Inferior parietal cortex (tissue), 1 donor: ENCODE measurements around the gene MAB21L2.
"Not testable (repeated sequence)": the region's sequence is repeated elsewhere in the genome, so short reads cannot be mapped to it uniquely, and the experiment has no call there.

Experiments
- DNase-seq: peaks from one replicate; pipeline ENCODE4 v3.0.0-alpha.2; 2016; ENCODE audit errors: extremely low spot score

The MAB21L2 gene

DNA sequence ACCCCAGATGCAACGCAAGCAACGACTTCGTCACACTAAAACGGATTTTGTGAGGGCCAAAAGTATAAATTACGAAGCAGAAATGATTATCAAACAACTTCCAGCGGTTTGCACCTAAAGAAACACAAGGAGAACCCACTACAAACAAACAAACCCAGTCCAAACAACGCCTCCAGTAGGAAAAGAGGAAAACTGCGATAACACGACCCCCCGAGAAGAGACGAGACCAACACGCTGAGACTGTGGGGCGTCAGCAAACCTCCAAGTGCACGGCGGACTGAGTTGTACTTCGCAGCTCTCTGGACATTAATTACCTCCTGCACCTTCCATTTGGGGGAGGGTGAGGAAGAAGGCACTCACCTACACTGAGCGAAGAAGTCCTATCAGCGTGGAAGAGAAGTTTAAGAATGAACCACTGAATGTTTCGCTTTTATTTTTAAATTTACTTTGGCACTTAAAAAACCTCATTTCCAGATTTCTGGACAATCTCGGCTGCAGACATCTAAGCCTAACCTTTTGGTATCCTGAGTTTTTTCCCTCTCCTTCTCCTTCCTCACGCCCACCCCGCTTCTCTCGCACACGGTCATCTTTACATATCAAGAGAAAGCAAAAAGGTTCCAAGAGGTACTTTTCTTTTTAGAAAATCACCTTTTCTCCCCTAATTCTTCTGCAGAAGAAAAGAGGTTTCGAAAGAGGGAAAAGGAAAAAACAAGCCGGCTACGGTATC, at the start of gene MAB21L2:
Gene MAB21L2, plus strand, starts transcription at position 6 of the 727 bp plus-strand sequence. CDS start 879 bp downstream, outside the sequence.
- DNase-seq = no peak

DNA sequence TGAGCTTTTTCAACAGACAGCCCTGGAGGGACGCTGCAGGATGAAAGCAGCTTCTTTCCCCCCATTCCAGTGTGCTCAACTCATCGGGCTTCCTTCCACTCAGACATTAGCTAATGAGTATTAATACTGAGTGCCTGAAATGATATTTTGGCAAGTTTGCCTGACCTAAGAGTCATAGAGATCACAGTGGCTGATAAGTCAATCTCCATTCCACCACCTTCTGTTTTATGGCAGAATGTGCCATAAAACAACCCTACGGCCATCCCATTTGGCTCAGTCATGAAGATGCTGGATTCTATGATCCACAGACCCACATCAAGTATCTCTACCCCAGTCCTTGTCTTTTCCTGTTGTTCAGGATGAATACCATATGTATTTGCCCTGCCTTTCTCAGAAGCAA, 48.3 kb upstream of the MAB21L2 start:
- DNase-seq = no peak

DNA sequence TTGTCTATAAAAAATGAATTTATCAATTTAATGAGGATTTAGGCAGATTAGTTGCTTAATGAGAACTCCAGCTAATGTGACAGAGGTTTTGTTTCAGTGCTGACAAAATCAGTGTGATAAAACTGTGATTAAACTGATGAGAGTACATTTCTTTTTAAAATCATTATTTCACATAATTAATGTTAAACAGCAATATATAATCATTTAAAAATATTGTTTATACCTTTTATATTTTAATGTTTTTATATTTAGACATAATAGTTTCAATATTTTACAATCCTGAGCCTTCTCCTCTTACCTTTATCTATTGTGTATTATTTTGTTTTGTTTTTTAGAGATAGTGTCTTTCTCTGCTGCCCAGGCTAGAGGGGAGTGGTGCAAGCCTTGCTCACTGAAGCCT, 47.1 kb upstream of the MAB21L2 start:
- DNase-seq = no peak

DNA sequence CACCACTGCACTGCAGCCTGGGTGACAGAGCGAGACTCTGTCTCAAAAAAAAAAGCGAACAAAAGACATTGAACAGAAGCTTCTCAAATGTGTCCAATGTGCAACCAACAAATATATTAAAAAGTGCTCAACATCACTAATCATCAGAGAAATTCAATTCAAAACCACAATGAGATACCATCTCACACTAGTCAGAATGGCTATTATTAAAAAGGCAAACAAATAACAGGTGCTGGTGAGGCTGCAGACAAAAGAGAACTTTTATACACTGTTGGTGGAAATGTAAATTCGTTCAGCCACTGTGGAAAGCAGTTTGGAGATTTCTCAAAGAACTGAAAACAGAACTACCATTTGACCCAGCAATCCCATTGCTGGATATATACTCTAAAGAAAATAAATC, 44.0 kb upstream of the MAB21L2 start:
- not testable (repeated sequence) for DNase-seq

DNA sequence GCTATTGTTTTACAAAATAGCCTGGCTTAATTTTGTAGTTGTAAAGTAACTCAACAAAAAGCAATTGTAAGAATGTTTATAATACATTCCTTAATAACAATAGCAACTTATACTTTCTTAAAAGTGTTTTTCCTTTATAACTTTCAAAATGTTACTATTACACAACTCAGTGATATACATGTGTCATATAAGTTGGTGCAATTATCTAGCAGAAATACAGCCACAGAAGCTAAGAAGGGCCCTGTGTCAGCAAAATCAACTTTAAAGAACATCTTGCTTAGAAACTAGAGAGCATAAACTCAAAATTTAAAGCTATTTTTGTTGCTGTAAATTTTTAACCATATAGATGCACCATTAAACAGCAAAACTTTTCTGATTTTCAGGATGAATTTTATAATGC, 41.4 kb upstream of the MAB21L2 start:
- no peak for DNase-seq

DNA sequence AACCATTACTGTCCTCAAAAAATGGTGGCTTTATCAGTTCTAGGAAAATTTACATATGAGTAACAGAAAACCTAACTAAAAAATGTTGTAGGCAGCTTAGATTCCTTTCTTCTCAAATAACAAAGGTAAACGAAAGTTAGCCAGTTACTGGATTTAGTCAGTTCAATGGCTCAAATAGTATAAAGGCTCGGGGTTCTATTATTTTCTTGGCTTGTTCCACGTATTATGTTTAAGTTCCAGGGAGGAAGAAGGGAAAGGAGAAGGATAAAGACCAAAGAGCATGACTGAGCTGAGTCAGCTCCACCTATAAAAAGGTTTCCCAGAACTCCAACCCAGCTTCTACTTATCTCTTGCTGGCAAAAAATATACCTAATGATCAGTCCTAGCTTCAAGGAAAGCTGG, 41.0 kb upstream of the MAB21L2 start:
- DNase-seq = no peak

DNA sequence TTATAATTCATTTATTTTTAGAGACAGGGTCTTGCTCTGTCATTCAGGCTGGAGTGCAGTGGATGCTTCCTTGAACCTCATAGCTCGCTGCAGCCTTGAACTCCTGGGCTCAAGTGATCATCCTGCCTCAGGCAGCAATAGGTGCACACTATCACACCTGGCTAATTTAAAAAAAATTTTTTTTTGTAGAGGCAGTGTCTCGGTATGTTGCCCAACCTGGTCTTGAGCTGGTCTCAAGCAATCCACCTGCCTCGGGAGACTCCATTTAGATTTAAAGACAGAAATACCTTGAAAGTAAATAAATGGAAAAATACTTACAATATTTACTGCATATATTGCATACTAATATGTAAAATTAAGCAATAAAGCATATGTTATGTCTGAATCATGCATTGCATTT, 40.3 kb upstream of the MAB21L2 start:
- no peak for DNase-seq

DNA sequence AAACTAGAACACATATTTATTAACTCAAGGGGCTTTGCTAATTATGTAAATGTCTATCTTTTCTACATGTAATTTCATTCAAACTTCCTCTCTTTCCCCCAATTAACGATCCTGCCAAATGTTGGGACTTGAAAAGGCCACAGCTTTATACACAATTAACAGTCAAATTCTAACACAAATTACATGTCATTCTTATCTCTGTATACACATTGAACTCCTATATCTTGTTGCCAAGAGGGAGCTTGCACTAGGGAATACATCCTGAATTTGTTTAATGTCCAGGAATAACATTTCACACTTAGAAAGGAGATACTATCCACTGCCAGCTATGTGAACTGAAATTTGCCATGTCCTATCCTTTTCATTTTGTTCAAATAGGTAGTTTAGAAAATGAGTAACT, 38.9 kb upstream of the MAB21L2 start:
- no peak for DNase-seq

DNA sequence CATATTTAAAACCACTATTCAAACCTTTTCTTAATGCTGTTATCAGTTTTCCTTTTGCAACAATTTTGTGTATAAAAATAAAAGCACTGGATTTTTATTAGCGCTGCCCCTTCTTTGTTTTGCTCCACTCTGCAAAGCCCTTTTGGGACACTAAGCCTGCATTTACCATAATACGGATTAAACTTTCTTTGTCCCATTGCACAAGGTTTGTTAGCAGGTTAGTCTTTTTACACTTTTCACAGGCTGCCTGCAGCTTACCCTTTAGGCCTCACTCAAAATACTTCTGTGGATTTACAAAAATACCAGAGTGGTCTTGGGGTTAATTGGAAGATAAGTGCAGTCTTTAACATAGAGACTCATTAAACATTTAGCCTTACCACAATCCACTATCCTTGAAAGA, 35.7 kb upstream of the MAB21L2 start:
- no peak for DNase-seq

DNA sequence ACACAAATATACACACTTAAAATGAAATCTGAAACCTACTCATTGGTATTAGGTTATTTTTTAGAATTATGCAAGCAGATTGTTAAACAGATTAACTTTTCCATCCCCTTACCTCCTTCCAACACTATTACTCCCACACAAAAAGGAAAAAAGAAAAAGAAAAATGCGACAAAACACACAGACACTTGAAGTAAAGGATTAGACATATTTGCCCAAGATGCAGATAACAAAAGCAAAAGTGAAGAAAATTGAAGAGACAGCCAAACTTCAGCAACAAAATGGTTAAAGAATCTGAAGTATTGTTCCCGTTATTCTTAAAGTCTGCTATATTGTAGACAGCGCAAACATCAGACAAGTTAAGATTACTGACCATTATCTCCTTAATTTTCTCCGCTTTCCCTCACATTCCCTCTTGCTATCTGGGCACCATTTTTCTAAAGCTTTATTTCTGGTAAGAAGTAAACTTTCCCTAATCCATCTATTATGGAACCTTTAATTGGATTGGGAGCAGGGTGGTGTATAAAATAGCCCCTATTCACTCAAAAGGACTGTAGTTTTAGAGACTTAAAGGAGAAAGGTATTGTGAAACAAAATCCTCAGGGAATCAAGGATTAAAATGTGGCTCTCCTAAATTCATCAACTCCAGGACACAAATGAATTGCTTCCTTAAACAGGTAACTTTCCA, 34.7 kb upstream of the MAB21L2 start:
- DNase-seq = no peak

DNA sequence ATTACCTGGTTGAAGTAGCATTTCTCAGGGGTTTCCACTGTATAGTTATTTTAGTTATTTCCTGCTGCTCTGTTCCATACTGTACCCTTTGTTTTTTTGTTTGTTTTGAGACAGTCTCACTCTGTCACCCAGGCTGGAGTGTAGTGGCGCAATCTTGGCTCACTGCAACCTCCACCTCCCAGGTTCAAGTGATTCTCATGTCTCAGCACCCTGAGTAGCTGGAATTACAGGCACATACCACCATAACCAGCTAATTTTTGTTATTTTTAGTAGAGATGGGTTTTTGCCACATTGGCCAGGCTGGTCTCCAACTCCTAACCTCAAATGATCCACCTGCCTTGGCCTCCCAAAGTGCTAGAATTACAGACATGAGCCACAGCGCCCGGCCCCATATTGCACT, 24.1 kb upstream of the MAB21L2 start:
- DNase-seq = not testable (repeated sequence)

DNA sequence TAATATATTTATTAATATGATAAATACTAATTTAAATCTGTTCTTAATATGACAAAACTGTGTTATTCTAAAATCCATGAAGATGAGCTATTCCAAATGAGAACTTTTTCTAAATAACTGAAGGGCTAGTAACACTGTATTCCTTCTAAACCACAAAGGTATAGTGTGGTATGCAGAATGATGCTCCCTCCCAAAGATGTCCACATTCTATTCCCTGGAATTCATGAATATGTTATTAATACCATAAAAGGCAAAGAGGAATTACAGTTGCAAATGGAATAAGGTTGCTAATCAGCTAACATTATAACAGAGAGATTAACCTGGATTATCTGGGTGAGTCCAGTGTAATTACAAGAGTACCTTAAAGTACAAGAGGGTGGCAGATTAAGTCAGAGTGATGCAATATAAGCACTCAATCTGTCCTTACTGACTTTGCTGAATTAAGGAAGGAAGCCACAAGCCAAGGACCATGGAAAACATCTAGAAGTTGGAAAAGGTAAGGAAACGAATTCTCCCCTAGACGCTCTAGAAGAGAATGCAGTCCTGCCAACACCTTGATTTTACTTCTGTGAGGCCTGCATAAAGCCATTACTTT, 20.7 kb upstream of the MAB21L2 start:
- DNase-seq = no peak

DNA sequence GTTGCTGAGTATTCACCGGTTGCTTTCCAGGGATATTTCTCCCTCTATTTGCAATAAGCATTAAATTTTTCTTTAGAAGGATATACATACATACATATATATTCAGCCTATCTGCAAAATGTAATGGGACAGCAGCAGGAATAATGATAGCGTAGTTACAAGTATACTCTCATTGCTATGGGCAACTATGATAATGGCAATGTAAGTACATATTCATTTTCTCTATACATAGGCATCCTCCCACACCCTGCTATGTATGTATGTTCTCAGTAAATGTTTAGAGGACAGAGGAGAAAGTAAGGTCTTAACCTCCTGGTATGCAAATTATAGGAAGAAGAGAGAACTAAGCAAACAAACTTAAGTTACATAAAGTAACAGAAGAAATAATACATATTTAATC, 19.7 kb upstream of the MAB21L2 start:
- no peak for DNase-seq

DNA sequence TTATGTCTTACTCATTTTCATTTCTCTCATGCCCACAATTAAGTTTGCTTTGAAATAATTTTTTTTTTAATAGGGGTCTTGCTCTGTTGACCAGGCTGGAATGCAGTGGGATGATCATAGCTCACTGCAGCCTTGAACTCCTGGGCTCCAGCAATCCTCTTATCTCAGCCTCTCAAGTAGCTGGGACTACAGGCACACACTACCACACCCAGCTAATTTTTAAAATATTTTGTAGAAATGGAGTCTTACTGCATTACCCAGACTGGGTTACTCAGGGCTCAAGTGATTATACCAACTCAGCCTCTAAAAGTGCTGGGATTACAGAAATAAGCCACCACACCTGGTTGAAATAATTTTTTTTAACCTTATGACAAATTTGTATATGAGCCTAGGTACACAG, 19.2 kb upstream of the MAB21L2 start:
- no peak for DNase-seq

DNA sequence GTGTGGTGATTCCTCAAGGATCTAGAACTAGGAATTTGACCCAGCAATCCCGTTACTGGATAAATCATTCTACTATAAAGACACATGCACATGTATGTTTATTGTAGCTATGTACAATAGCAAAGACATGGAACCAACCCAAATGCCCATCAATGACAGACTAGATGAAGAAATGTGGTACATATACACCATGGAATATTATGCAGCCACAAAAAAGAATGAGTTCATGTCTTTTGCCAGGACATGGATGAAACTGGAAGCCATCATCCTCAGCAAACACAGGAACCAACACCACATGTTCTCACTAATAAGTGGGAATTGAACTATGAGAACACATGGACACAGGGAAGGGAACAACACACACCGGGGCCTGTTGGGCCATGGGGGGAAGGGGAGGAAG, 17.0 kb upstream of the MAB21L2 start:
- not testable (repeated sequence) for DNase-seq

DNA sequence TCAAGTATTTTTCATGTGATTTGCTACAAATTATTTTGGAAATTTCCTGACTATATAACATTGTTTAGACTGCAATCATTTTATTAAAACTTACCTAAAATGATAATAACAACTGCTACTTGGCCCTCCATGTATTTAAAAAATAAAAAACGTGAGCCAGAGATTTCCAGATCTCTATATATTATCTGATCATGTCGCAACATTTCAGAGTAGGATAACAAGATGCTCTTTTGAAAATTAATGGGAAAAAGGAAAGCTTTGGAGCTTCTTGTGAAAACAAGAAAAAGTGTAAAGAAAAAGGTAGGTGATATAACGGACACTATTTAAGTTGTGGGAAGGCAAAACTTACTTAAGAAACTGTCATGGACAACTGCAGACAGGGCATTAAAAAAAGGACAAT, 14.9 kb upstream of the MAB21L2 start:
- DNase-seq = no peak

DNA sequence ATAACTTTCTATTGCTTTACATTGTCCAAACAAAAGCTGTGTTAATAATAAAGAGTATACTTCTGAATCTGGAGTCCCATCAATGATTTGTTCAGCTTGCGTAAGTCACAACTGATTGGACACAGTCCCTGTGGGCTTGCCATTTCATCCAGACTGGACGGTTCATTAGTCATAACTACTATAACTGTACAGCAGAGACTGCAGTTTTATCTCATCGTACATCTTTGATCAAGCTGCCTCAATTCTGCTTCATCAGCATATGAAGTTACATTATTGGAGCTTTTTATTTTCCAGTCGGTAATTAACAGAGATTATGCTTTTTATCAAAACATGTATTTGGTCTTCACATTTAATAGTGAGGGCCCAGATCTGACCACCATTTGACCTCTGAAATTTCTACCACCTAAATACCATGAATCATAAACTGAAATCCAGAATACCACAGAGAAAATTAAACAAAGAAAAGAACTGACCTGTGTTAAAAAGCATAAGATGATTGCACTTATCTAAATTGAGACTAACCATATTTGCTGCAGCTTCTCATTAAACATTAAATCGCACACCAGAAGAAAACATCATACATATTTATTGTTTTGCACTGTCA, 12.5 kb upstream of the MAB21L2 start:
- DNase-seq = no peak

DNA sequence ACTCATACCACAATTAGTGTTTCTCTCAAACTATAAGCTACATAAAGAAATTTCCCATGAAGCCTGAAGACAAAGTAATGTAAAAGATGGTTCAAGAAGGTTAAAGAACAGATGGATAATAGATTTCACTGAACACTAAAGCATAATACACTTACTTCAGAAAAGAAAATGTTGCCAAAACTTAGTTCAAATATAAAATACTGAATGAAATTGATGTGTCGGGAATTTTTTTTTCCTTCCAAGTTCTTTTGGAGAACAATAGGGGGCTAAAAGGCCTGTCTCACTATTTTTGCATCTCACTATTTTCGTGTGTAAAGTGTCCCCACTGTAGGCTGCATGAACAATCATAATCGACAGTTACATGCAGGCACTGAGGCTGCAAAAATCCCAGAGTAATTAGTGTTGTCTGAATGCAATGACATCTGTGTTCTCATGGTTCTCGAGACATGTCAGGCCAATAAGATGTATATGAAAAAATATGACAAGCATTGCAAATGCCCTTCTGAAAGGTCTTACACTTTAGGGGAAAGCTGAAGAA, 11.9 kb upstream of the MAB21L2 start:
- DNase-seq = no peak

DNA sequence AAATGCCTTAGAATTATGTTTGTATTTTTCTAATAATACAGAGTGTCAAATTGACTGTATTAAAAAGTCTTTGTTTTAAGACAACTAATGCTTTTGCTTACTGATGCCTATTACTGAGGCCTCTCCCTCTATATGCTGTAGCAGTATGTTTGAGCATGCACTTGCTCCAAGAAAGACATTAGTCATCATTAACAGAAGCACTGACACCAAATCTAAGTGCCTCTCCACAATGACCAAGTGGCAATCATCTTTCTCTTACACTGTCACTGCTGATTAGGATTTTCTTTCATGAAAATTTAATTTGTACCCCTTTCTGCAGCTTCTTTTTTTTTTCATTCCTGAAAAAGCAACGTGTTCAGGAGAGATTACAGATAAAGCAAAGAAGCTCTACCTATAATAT, 11.1 kb upstream of the MAB21L2 start:
- DNase-seq = no peak

DNA sequence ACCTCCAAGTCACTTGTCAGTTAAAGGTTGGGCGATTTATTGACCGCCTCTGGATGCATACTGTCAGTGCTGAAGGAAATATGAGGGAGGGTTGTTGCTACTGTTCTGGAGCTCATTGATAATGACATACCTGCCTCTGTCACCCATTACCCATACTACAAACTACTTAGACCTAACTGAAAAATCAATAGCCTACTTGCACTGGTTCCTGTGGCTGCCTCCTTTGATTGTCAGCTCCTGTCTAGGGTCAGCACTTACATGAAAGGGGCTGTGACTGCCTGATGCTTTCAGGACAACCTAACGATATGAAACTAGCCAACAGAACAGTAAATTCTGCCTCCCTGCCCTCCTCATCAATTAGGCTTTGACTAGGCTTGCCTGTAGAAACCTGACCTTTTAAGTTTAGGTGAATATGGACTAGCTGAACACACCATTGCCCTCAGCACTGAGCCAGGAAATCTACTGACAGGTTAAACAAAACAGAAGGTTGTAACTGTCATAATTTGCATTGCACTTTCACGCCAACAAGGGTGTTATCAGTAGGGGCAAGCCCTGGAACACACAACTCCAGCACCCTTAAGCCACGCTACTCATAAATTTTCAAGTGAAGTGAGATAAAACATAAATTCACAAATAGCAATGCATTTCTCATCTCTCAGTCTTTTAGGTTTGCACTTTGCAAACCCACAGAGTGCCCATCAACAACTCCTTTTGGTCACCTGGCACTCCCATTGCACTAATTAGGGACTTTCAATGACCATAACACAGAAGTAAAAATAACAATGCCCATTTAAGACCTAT, 9.0 kb upstream of the MAB21L2 start:
- DNase-seq = no peak

DNA sequence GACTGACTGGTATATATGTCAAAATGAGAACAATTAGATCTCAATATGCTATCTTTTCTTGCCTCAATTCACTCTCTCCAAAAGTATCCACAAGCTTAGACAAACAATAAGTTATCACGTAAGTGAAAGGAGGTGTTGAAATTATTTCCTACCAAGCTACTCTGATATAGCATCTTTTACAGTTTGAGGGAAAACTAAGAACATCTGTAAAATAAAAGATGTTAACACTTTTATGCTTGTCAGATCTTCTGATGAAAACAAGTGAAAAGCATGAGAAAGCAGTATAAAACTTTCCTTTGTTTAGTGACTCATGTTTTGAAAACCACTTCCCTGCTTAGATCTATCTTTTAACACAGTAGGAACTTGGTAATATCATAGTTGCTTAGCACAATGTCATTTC, 8.4 kb upstream of the MAB21L2 start:
- DNase-seq = no peak

DNA sequence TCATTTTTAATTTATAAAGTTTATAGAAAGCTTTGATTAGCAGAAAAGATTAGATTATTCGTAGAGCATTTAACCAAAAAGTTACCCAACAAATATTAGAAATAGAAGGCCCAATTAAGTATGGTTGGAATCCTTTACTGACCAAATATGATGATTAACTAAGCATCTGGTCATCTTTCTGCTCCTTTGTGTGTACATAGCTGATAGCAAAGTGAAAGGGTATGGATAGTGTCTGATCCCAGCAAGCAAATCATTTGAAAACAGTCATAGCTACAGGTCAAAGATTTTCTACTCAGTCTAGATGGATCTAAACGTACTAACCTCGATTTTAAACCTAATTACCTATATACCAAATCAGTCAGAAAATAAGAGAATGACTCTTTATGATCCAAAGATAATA, 7.3 kb upstream of the MAB21L2 start:
- DNase-seq = no peak
